Fibroblast of mammary gland (primary cell): ENCODE measurements around the gene DIO1.

Source experiments
- DNase-seq: peaks from one replicate; pipeline ENCODE4 v3.0.0-alpha.2; 2010; ENCODE audit warnings: low read depth
- H3K4me3 ChIP-seq: 2 replicates; pipeline ENCODE4 v1.5.1; 2011; ENCODE audit warnings: low read depth, mild to moderate bottlenecking, low read length, moderate library complexity; ENCODE audit not compliant: control insufficient read depth
- TF ChIP-seq, protein P1 (sequence below): conservative IDR thresholded peaks from 2 replicates; pipeline ENCODE4 v1.5.1; 2011; ENCODE audit warnings: low read depth, low read length, inconsistent platforms; ENCODE audit not compliant: control insufficient read depth, insufficient read depth

The DIO1 gene

DNA sequence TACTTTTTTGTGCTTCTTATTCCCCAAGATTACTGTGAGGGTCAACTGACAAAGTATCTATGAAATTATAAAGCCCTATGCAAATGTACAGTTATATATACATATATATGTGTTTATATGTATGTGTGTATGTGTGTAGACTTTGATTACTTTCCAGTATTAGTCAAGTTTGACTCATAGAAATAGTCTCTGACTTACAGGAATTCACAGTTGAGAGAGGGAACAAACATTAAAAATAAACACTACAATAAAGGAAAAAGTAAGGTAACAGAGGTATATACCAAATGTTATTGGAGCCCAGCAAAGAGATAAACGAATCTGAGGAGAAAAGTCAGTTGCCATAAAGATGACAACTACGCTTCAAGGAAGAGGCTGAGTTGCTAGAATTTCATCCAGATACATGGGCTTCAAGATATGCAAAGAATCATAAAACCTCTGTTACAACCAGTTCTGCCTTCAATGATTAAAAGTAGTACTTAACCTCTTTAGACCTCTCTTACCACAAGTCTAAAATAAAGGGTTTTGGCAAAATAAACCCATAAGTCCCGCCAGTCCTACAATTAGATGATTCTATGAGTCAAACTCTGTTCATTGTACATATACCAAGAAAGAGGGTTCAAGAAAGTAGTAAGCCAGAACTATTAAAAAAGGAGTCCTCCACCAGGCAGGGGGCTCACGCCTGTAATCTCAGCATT lies 44.3 kb downstream of the DIO1 start:
- peak; percentile 52 for DNase-seq
- no peak overlapping the region for H3K4me3 ChIP-seq
- TF ChIP-seq, protein P1, sequence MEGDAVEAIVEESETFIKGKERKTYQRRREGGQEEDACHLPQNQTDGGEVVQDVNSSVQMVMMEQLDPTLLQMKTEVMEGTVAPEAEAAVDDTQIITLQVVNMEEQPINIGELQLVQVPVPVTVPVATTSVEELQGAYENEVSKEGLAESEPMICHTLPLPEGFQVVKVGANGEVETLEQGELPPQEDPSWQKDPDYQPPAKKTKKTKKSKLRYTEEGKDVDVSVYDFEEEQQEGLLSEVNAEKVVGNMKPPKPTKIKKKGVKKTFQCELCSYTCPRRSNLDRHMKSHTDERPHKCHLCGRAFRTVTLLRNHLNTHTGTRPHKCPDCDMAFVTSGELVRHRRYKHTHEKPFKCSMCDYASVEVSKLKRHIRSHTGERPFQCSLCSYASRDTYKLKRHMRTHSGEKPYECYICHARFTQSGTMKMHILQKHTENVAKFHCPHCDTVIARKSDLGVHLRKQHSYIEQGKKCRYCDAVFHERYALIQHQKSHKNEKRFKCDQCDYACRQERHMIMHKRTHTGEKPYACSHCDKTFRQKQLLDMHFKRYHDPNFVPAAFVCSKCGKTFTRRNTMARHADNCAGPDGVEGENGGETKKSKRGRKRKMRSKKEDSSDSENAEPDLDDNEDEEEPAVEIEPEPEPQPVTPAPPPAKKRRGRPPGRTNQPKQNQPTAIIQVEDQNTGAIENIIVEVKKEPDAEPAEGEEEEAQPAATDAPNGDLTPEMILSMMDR: no peak

DNA sequence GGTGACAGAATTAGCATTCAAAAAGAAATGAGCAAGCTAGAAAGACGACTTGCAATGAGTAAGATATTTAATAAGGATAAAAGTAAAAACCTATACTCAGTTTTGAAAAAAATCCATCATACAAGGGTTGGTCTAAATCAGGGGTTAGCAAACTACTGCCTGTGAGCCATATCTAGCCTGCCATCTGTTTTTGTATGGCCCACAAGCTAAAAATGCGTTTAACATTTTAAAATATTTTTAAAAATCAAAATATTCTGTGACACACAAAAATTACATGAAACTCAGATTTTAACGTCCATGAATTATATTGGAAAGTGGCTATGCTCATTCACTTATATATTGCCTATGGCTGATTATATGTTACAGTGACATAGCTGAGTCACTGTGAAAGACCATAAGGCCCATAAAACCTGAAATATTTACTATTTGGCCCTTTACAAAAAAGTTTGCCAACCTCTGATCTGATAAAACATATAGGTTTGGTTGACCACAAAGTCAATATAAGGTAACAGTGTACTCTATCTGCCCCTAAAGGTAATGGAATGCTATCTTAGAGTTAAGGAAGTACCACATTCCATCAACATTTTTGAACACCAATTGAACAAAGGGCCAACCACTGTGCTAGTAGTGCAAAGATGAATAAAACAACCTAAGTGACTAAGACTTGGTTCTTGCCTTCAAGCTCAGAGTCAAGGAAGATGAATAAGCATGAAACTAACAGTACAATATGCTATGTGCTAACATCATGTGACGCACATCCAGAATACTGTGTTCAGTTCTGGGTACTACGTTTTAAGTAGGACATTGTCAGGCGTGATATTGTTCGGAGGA lies 48.4 kb downstream of the DIO1 start:
- peak; percentile 15 for DNase-seq
- no peak overlapping the region for H3K4me3 ChIP-seq
- TF ChIP-seq, protein P1: no peak

DNA sequence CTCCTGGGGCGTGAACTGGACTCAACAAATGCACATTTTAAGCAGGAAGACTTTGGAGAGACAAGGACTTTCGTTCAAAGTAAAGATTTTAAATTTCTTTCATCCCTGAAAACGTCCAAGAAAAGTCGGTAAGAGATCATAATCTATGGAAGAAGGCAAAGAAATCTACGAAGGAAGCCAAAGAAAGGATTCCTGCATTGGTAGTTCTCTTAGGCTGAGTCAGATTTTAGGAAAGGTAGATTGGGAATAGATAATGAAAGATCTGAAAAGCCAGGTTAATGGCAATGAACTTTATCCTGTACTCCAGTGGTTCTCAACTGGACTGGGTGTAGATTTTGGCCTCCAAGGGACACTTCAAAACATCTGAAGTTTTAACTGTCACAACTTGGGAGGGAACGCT lies 49.1 kb downstream of the DIO1 start:
- no peak overlapping the region for H3K4me3 ChIP-seq
- no peak for DNase-seq
- TF ChIP-seq, protein P1: no peak

DNA sequence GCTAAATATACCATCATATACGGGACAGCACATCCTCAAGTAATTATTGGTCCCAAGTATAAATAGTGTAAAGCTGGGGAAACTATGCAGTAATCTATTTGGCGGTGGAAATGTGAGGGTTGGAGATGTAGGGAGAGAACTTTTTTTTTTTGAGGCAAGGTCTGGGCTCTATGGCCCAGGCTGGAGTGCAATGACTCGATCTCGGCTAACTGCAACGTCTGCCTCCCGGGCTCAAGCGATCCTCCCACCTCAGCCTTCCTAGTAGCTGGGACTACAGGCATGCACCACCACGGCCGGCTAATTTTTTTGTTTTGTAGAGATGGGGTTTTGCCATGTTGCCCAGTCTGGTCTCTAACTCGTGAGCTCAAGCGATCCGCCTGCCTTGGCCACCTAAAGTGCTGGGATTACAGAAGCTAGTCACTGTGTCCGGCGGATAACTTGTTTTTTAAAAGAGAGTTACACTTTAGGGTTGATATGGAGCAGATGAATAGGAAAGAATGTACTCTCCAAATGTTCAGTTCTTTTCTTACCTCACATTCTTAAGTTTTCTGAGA lies 49.6 kb downstream of the DIO1 start:
- TF ChIP-seq, protein P1: no peak
- DNase-seq: no peak
- no peak overlapping the region for H3K4me3 ChIP-seq

DNA sequence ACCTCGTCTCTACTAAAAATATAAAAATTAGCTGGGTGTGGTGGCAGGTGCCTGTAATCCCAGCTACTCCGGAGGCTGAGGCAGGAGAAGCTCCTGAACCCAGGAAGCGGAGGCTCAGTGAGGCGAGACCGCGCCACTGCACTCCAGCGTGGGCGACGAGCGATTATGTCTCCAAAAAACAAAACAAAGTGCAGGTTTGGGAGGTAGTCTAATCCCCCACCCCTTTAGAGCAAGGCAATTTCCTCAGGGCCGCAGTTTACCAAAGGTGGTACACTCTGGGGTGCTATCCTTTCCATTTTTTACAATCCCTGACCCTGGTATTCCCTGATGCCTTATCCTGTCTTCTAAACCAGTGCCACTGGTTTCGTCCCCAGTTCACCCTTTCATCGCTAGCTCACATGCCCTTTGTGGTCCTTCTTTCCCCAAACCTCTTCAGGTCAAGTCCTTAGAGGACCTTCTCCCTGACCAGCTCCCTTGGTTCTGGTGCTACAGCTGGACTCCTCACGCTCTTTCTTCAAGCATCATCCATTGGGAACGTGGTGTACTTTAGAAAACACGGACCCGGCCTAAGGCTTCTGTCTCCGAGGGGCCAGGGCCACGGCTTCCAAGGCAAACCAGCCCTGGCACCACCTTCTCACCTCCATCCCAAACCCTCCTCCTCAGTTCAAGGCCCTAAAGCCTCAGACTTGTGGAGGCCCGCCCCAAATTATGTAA lies 50.6 kb downstream of the DIO1 start:
- TF ChIP-seq, protein P1: no peak
- peak; percentile 20 for DNase-seq
- H3K4me3 ChIP-seq: peak overlapping the region; percentile 84

DNA sequence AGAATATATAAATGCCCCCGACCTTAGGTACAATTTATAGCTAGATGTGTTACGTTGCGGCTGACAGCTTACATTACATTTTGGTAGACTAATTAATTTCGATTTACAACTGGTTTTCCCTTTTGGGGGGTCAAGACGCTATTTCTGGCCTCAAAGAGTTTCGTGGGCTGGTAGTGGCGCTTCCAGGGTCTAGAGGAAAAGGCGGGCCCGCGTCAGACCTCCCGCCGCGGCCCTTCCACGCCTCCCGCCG lies 51.1 kb downstream of the DIO1 start:
- TF ChIP-seq, protein P1: no peak
- DNase-seq: no peak
- H3K4me3 ChIP-seq: peak overlapping the region; percentile 84
